Karpas-422 (cell line): ENCODE data around the gene SPOCK2. TPM values are rescaled to one million over a fixed set of nuclear protein-coding genes. Genes with fewer than 3 reads are reported as not detected.

Source experiments
- DNase-seq: peaks from one replicate; pipeline ENCODE4 v3.0.0-alpha.2; 2015
- H2AFZ ChIP-seq: fragments of 200-600 bp; sonication (generic); 2 replicates; pipeline ENCODE4 v1.6.1; 2014; ENCODE audit warnings: antibody characterized with exemption, low read length, mixed read lengths
- H3K27ac ChIP-seq: fragments of 200-600 bp; sonication (generic); 2 replicates; pipeline ENCODE4 v1.5.1; 2014; ENCODE audit warnings: mild to moderate bottlenecking, low read length, moderate library complexity
- H3K27me3 ChIP-seq: fragments of 200-600 bp; sonication (generic); 2 replicates; pipeline ENCODE4 v1.6.1; 2014; ENCODE audit warnings: low read length, mixed read lengths
- H3K36me3 ChIP-seq: fragments of 200-600 bp; sonication (generic); 2 replicates; pipeline ENCODE4 v1.6.1; 2014; ENCODE audit warnings: low read length, mixed read lengths; ENCODE audit not compliant: insufficient read depth
- H3K4me1 ChIP-seq: fragments of 200-600 bp; sonication (generic); 2 replicates; pipeline ENCODE4 v1.6.1; 2014; ENCODE audit warnings: mild to moderate bottlenecking, low read length, mixed read lengths
- H3K4me2 ChIP-seq: fragments of 200-600 bp; sonication (generic); 2 replicates; pipeline ENCODE4 v1.6.1; 2014; ENCODE audit warnings: low read length, low read depth, mild to moderate bottlenecking; ENCODE audit not compliant: poor library complexity, severe bottlenecking
- H3K4me3 ChIP-seq: fragments of 200-600 bp; sonication (generic); 2 replicates; pipeline ENCODE4 v1.5.1; 2014; ENCODE audit warnings: mild to moderate bottlenecking, antibody characterized with exemption, low read length, mixed read lengths
- H3K79me2 ChIP-seq: fragments of 200-600 bp; sonication (generic); 2 replicates; pipeline ENCODE4 v1.6.1; 2014; ENCODE audit warnings: mild to moderate bottlenecking, low read length, mixed read lengths
- H3K9ac ChIP-seq: fragments of 200-600 bp; sonication (generic); 2 replicates; pipeline ENCODE4 v1.6.0; 2014; ENCODE audit warnings: low read length
- H3K9me2 ChIP-seq: fragments of 200-600 bp; sonication (generic), shearing (Covaris generic); replicated peaks from 2 replicates; pipeline ENCODE4 v1.6.0; 2014; ENCODE audit warnings: mild to moderate bottlenecking, low read length, moderate library complexity; ENCODE audit not compliant: insufficient read depth
- H3K9me3 ChIP-seq: fragments of 300-700, 200-600 bp; sonication (generic); 2 replicates; pipeline ENCODE4 v1.6.1; 2014; ENCODE audit warnings: low read length, mixed read lengths
- H4K20me1 ChIP-seq: fragments of 200-600 bp; sonication (generic); 2 replicates; pipeline ENCODE4 v1.6.1; 2014; ENCODE audit warnings: mild to moderate bottlenecking, antibody characterized with exemption, low read length, low read depth; ENCODE audit not compliant: insufficient read depth
- total RNA-seq: library from RNA; depleted of rRNA; stranded (reverse); fragments of >200 nt; shearing (Covaris generic); gene quantifications from 2 replicates; pipeline ENCODE4 v1.2.3, GENCODE V29; 2014; ENCODE audit warnings: low replicate concordance

The SPOCK2 gene
- total RNA-seq, 1 experiment from 2014 or later: not detected

GRCh38 chr10:72082856-72083789, 5.2 kb downstream of the SPOCK2 start:
- Histone ChIP-seq H3K27ac (no peak overlapping the region), H3K27me3 (no peaks in the 10 kb centered on the region), H3K9me3 (no peaks in the 10 kb centered on the region), H3K79me2 (no peaks in the 10 kb centered on the region), H4K20me1 (no peaks in the 10 kb centered on the region), H3K4me1 (0 out of 2 replicates have a peak, but pooled peaks cover 4% of the 10 kb centered on the region), H3K9ac (no peak overlapping the region), H2AFZ (no peak overlapping the region), H3K36me3 (no peaks in the 10 kb centered on the region), H3K4me3 (no peak overlapping the region), H3K4me2 (no peak overlapping the region), H3K9me2 (no peaks in the 10 kb centered on the region)
- DNase-seq: no peak

GRCh38 chr10:72081772-72082590, 6.4 kb downstream of the SPOCK2 start:
- DNase-seq: no peak
- H3K9ac ChIP-seq: no peak overlapping the region
- no peaks in the 10 kb centered on the region for H3K9me3 ChIP-seq
- H3K36me3 ChIP-seq: no peaks in the 10 kb centered on the region
- H4K20me1 ChIP-seq: no peaks in the 10 kb centered on the region
- no peak overlapping the region for H3K4me2 ChIP-seq
- H3K79me2 ChIP-seq: no peaks in the 10 kb centered on the region
- H3K4me3 ChIP-seq: no peak overlapping the region
- H3K9me2 ChIP-seq: no peaks in the 10 kb centered on the region
- H3K4me1 ChIP-seq: 0 out of 2 replicates have a peak, but pooled peaks cover 4% of the 10 kb centered on the region
- H3K27me3 ChIP-seq: no peaks in the 10 kb centered on the region
- H3K27ac ChIP-seq: no peak overlapping the region
- no peak overlapping the region for H2AFZ ChIP-seq

GRCh38 chr10:72081210-72081609, 7.1 kb downstream of the SPOCK2 start:
- DNase-seq: no peak
- H3K79me2 ChIP-seq: no peaks in the 10 kb centered on the region
- H3K4me2 ChIP-seq: no peak overlapping the region
- no peaks in the 10 kb centered on the region for H3K27me3 ChIP-seq
- H3K9ac ChIP-seq: no peak overlapping the region
- H3K9me2 ChIP-seq: no peaks in the 10 kb centered on the region
- no peaks in the 10 kb centered on the region for H4K20me1 ChIP-seq
- H3K4me1 ChIP-seq: 0 out of 2 replicates have a peak, but pooled peaks cover 4% of the 10 kb centered on the region
- no peaks in the 10 kb centered on the region for H3K36me3 ChIP-seq
- H2AFZ ChIP-seq: no peak overlapping the region
- H3K27ac ChIP-seq: no peak overlapping the region
- no peak overlapping the region for H3K4me3 ChIP-seq
- H3K9me3 ChIP-seq: no peaks in the 10 kb centered on the region

GRCh38 chr10:72080042-72080975, 8.0 kb downstream of the SPOCK2 start:
- no peak overlapping the region for H3K4me2 ChIP-seq
- H3K27ac ChIP-seq: no peak overlapping the region
- H3K36me3 ChIP-seq: no peaks in the 10 kb centered on the region
- no peak for DNase-seq
- 0 out of 2 replicates have a peak, but pooled peaks cover 4% of the 10 kb centered on the region for H3K4me1 ChIP-seq
- H4K20me1 ChIP-seq: no peaks in the 10 kb centered on the region
- H3K9me2 ChIP-seq: no peaks in the 10 kb centered on the region
- H3K27me3 ChIP-seq: no peaks in the 10 kb centered on the region
- no peak overlapping the region for H3K4me3 ChIP-seq
- H2AFZ ChIP-seq: no peak overlapping the region
- H3K9ac ChIP-seq: no peak overlapping the region
- no peaks in the 10 kb centered on the region for H3K79me2 ChIP-seq
- no peaks in the 10 kb centered on the region for H3K9me3 ChIP-seq

- DNase-seq: peak; percentile 53
- no peak overlapping the region for H3K9ac ChIP-seq
These were observed 9.0 kb downstream of the SPOCK2 start for GRCh38 chr10:72079356-72079755.

GRCh38 chr10:72077275-72077990, 10.9 kb downstream of the SPOCK2 start:
- no peaks in the 10 kb centered on the region for H3K36me3 ChIP-seq
- no peaks in the 10 kb centered on the region for H3K9me3 ChIP-seq
- no peaks in the 10 kb centered on the region for H3K9me2 ChIP-seq
- no peak overlapping the region for H2AFZ ChIP-seq
- 0 out of 2 replicates have a peak, but pooled peaks cover 4% of the 10 kb centered on the region for H3K4me1 ChIP-seq
- no peaks in the 10 kb centered on the region for H4K20me1 ChIP-seq
- no peak overlapping the region for H3K4me2 ChIP-seq
- H3K4me3 ChIP-seq: no peak overlapping the region
- H3K9ac ChIP-seq: no peak overlapping the region
- no peaks in the 10 kb centered on the region for H3K79me2 ChIP-seq
- H3K27ac ChIP-seq: no peak overlapping the region
- no peak for DNase-seq
- H3K27me3 ChIP-seq: no peaks in the 10 kb centered on the region

More at GRCh38 chr10:72079356-72079755, 9.0 kb downstream of the SPOCK2 start:
- Histone ChIP-seq H2AFZ (no peak overlapping the region), H3K9me2 (no peaks in the 10 kb centered on the region), H3K36me3 (no peaks in the 10 kb centered on the region), H4K20me1 (no peaks in the 10 kb centered on the region), H3K27ac (no peak overlapping the region), H3K4me3 (no peak overlapping the region), H3K27me3 (no peaks in the 10 kb centered on the region), H3K9me3 (no peaks in the 10 kb centered on the region), H3K4me1 (0 out of 2 replicates have a peak, but pooled peaks cover 4% of the 10 kb centered on the region), H3K79me2 (no peaks in the 10 kb centered on the region), H3K4me2 (no peak overlapping the region)

- Histone ChIP-seq H3K4me3 (no peak overlapping the region), H2AFZ (no peak overlapping the region), H3K4me1 (0 out of 2 replicates have a peak, but pooled peaks cover 4% of the 10 kb centered on the region), H3K9me2 (no peaks in the 10 kb centered on the region), H3K27me3 (no peaks in the 10 kb centered on the region), H3K9ac (no peak overlapping the region), H3K27ac (no peak overlapping the region), H3K79me2 (no peaks in the 10 kb centered on the region), H4K20me1 (no peaks in the 10 kb centered on the region), H3K36me3 (no peaks in the 10 kb centered on the region), H3K9me3 (no peaks in the 10 kb centered on the region), H3K4me2 (no peak overlapping the region)
- no peak for DNase-seq
These were observed 11.6 kb downstream of the SPOCK2 start for GRCh38 chr10:72076756-72077155.
